Activated naive CD4-positive, alpha-beta T cell treated with anti-CD3 and anti-CD28 coated beads, Interleukin-2, amount 50 U/mL, for 72 hours (primary cell): ENCODE data around the gene DLX3. TPM values are rescaled to one million over a fixed set of nuclear protein-coding genes. Genes with fewer than 3 reads are reported as not detected.

Experiments
- ATAC-seq, 2 donors: fragments of 150-1000 bp; cut with Tn5 transposase; 2 replicates each; pipeline ENCODE4 v1.10.0; 2021; ENCODE audit warnings: mild to moderate bottlenecking in 2 of 2, moderate library complexity in 2 of 2
- DNase-seq, 2 donors: peaks; one replicate each; pipeline ENCODE4 v3.0.0; 2021 to 2022; ENCODE audit warnings: low spot score in 2 of 2
- H3K27ac Mint-ChIP-seq, 2 donors: one replicate each; pipeline ENCODE4 v1.8.0; 2022; ENCODE audit warnings: mild to moderate bottlenecking in 2 of 2, mixed read lengths in 2 of 2
- H3K36me3 Mint-ChIP-seq, 2 donors: one replicate each; pipeline ENCODE4 v1.8.0; 2022; ENCODE audit warnings: mixed read lengths in 2 of 2
- H3K9me3 Mint-ChIP-seq, 2 donors: one replicate each; pipeline ENCODE4 v1.8.0; 2022; ENCODE audit warnings: mixed read lengths in 2 of 2
- total RNA-seq, 2 donors: library from RNA; stranded (reverse); gene quantifications; one replicate each; pipeline ENCODE4 v1.2.3, GENCODE V29; 2022

The DLX3 gene
- total RNA-seq, 2 donors from 2014 or later = 0.10 TPM; not detected in 1

- Mint-ChIP-seq H3K9me3 (no peaks in the 10 kb centered on the region), H3K27ac (no peak overlapping the region), H3K36me3 (no peaks in the 10 kb centered on the region)
- ATAC-seq (no peak), DNase-seq (no peak)
These were observed 7.8 kb downstream of the DLX3 start for GRCh38 chr17:49987290-49987585.

GRCh38 chr17:49986396-49987289 lies 8.4 kb downstream of the DLX3 start:
- ATAC-seq = no peak

GRCh38 chr17:49985310-49985990 lies 9.6 kb downstream of the DLX3 start:
- Mint-ChIP-seq H3K9me3 (no peaks in the 10 kb centered on the region), H3K36me3 (no peaks in the 10 kb centered on the region), H3K27ac (no peak overlapping the region)
- DNase-seq (no peak), ATAC-seq (no peak)

More at GRCh38 chr17:49986396-49987289, 8.4 kb downstream of the DLX3 start:
- Mint-ChIP-seq H3K9me3 (no peaks in the 10 kb centered on the region), H3K27ac (no peak overlapping the region), H3K36me3 (no peaks in the 10 kb centered on the region)
- DNase-seq = no peak

- Mint-ChIP-seq H3K27ac (peak overlapping the region in 1 of 2 donors; percentile 25), H3K9me3 (no peaks in the 10 kb centered on the region), H3K36me3 (no peaks in the 10 kb centered on the region)
- no peak for DNase-seq
- no peak for ATAC-seq
These were observed 10.2 kb downstream of the DLX3 start for GRCh38 chr17:49984776-49985175.

DNA sequence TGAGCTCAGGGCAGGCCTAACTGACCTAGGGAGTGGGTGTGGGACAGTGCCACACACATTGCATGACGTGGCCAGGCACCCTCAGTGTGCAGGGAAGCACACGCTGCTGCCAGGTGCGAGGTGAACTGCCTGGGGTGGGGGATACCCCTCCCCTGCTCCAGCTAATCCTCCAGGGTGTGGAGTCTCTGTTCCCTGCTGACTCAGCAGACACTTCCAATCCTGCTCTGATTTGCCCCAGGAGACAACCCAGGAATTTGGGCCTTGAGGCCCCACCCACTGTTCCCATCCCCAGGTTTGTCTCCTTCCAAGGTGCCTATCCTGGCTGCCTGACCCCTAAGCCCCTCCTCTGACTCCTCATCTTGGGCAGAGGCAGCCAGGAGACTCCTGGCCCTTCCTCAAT lies 10.7 kb downstream of the DLX3 start:
- DNase-seq (no peak), ATAC-seq (no peak)
- Mint-ChIP-seq H3K36me3 (no peaks in the 10 kb centered on the region), H3K9me3 (no peaks in the 10 kb centered on the region), H3K27ac (peak overlapping the region in 1 of 2 donors; percentile 25)

DNA sequence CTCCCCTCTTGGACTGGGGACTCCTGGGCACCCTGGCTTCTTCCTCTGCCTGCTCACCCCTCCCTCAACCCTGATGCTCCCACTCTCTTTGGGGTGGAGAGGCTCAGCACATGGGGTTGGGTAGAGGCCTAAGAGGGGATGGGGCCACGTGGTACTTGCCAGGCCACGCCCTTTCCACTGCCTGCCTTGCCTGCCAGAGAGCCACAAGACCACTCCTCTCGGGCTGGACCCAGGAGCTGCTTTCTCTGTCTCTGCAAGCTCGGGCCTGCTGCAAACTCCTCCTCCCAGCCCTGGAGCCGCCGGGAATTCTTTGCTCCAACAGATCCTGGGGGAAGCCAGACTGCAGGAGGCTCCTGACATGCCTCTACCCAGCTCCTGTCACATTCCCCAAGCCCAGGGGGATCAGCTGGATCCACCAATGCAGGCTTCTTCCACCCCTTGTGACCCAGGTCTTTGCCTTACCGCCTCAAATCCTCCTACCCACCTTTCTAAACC lies 14.3 kb downstream of the DLX3 start:
- Mint-ChIP-seq H3K36me3 (no peaks in the 10 kb centered on the region), H3K9me3 (no peaks in the 10 kb centered on the region), H3K27ac (no peak overlapping the region)
- no peak for ATAC-seq
- no peak for DNase-seq

- ATAC-seq (no peak), DNase-seq (no peak)
- Mint-ChIP-seq H3K9me3 (no peaks in the 10 kb centered on the region), H3K36me3 (no peaks in the 10 kb centered on the region), H3K27ac (no peak overlapping the region)
These were observed 15.1 kb downstream of the DLX3 start for GRCh38 chr17:49979748-49980479.

- H3K27ac Mint-ChIP-seq = no peak overlapping the region
- DNase-seq = no peak
- ATAC-seq = no peak
- H3K9me3 Mint-ChIP-seq = no peaks in the 10 kb centered on the region
- no peaks in the 10 kb centered on the region for H3K36me3 Mint-ChIP-seq
These were observed 16.5 kb downstream of the DLX3 start for GRCh38 chr17:49978501-49978900.

GRCh38 chr17:49977463-49978389 lies 17.3 kb downstream of the DLX3 start:
- H3K9me3 Mint-ChIP-seq = no peaks in the 10 kb centered on the region
- no peaks in the 10 kb centered on the region for H3K36me3 Mint-ChIP-seq
- ATAC-seq (no peak), DNase-seq (no peak)
- H3K27ac Mint-ChIP-seq = no peak overlapping the region

DNA sequence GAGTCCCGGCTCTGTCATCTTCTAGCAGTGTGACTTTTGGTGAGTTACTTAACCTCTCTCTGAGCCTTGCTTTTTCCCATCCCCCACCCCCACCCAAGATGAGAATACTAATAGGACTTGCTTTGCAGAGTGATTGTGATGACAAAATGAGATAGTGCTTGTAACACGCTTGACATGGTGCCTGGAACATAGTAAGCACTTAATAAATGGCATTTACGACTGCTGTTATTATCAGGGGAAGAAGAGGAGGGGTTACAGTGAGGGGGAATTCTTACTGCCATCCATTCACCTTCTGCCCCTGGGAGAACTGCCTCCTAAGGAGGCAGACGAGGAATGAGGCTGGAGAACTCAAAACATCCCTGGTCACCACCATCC lies 18.2 kb downstream of the DLX3 start:
- no peaks in the 10 kb centered on the region for H3K9me3 Mint-ChIP-seq
- no peaks in the 10 kb centered on the region for H3K36me3 Mint-ChIP-seq

GRCh38 chr17:49976163-49976827 lies 18.7 kb downstream of the DLX3 start:
- H3K9me3 Mint-ChIP-seq = no peaks in the 10 kb centered on the region
- no peak overlapping the region for H3K27ac Mint-ChIP-seq
- no peak for DNase-seq
- ATAC-seq = no peak
- H3K36me3 Mint-ChIP-seq = no peaks in the 10 kb centered on the region

More for the DNA sequence above, 18.2 kb downstream of the DLX3 start:
- DNase-seq (no peak), ATAC-seq (no peak)
- H3K27ac Mint-ChIP-seq = no peak overlapping the region

DNA sequence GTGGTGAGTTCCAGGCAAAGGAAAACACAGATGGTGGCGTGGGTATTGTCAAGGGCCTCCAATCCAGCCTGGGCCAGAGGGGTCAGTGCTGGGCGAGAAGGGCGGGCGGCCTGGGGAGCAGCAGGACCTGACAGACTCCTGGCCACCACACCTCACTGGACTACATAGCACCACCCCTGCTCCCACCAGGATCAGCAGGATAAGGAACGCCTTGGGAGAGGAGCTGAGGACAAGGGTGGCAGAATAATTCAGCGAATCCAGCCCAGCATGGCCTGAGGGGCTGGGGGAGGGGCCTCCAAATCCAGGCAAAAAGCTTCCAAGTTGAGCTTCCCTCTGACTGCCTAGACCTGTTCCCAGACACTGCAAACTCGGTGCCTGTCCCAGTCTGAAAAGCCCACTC lies 19.5 kb downstream of the DLX3 start:
- Mint-ChIP-seq H3K27ac (no peak overlapping the region), H3K9me3 (no peaks in the 10 kb centered on the region), H3K36me3 (no peaks in the 10 kb centered on the region)
- DNase-seq = no peak
- no peak for ATAC-seq

GRCh38 chr17:49973271-49973615 lies 21.8 kb downstream of the DLX3 start:
- ATAC-seq (no peak), DNase-seq (no peak)
- Mint-ChIP-seq H3K36me3 (no peaks in the 10 kb centered on the region), H3K27ac (no peak overlapping the region), H3K9me3 (no peaks in the 10 kb centered on the region)

- H3K9me3 Mint-ChIP-seq = no peaks in the 10 kb centered on the region
- H3K36me3 Mint-ChIP-seq = no peaks in the 10 kb centered on the region
- no peak overlapping the region for H3K27ac Mint-ChIP-seq
- ATAC-seq (no peak), DNase-seq (no peak)
These were observed 22.3 kb downstream of the DLX3 start for GRCh38 chr17:49972486-49973270.

- no peak for DNase-seq
- Mint-ChIP-seq H3K27ac (no peak overlapping the region), H3K36me3 (no peaks in the 10 kb centered on the region), H3K9me3 (no peaks in the 10 kb centered on the region)
- ATAC-seq = no peak
These were observed 23.1 kb downstream of the DLX3 start for GRCh38 chr17:49971848-49972485.
